Stimulated activated CD4-positive, alpha-beta T cell treated with anti-CD3 and anti-CD28 coated beads, Interleukin-12 subunit alpha, Interleukin-12 subunit beta, amount 100 ng/mL, for 24 hours (primary cell): ENCODE data around the gene NABP2.

Source experiments
- DNase-seq, 2 experiments: peaks; one replicate each; pipeline ENCODE4 v3.0.0-alpha.2; 2020; ENCODE audit warnings: low read depth in 2 of 2

The NABP2 gene

DNA sequence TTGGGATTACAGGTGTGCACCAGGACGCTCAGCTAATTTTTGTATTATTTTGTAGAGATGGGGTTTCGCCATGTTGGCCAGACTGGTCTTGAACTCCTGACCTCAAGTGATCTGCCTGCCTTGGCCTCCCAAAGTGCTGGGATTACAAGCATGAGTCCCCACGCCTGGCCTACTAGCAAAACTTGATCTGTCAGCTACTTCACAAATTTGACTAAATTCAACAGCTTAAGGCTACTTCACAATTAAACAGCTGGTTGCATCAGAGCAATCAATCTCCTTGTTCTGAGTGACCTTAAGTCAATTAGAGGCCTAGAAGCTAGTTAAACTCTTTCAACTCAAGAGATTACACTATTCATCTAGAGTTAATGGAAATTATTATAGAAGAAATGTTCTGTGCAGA, 54.8 kb downstream of the NABP2 start:
- DNase-seq: no peak
